Measurements from ENCODE around the gene KANSL1. TPM values are rescaled to one million over a fixed set of nuclear protein-coding genes. Genes with fewer than 3 reads are reported as not detected.

Gene KANSL1
- total and polyA plus RNA-seq, 9 of the 15 experiments (the other 6 are each of a cell fraction or from before 2014, with no cell fraction given) = 3.6 to 55.4 (median 31.8) TPM

- H3K4me2 ChIP-seq (ENCODE audit: insufficient read depth, low read length) = no peak overlapping the region; the same call in 1 of the 2 replicates
- POLR2A ChIA-PET = interaction anchor here (0.8 to 5.2 kb wide), 5 partner anchors 9 to 27 kb away, joined by 3 to 29 read pairs (median 7); no protein-coding TSS in a partner anchor
- no peaks in the 10 kb centered on the region for H3K27me3 ChIP-seq (ENCODE audit: control insufficient read depth in 2 of 2, insufficient read depth in 2 of 2, low read length in 2 of 2)
- no peak overlapping the region for H3K4me3 ChIP-seq
- H3K79me2 ChIP-seq (ENCODE audit: control insufficient read depth, insufficient read depth, low read length) = peaks cover 98% of the 10 kb centered on the region
- H4K20me1 ChIP-seq (replicated peaks; ENCODE audit: control insufficient read depth, insufficient read depth, low read length) = peaks cover 46% of the 10 kb centered on the region
- intact Hi-C loops (cut with micrococcal nuclease) (no loop called here), in situ Hi-C loops (cut with MboI) (no loop called here)
- no peak overlapping the region for H3K27ac ChIP-seq (ENCODE audit: extremely low read depth, low read depth, low read length)
- 0 out of 2 replicates have a peak, but pooled peaks have one; percentile 14 for TF ChIP-seq GATA2 (CRISPR knock-in tag; IDR thresholded peaks at IDR 0.05)
- TF ChIP-seq MTA2 (IDR thresholded peaks at IDR 0.05; ENCODE audit: low read depth) = no peak
- no peak overlapping the region for H2AFZ ChIP-seq (ENCODE audit: low read depth, low read length)
- DNase-seq (ENCODE audit: extremely low read depth in 1 of 4, low spot score in 3 of 4) (no peak), FAIRE-seq (no peak), ATAC-seq (peak; percentile 52)
- CTCF ChIA-PET (ENCODE audit: low intra/inter-chr PET ratio) = no interaction called here
- peaks cover 13% of the 10 kb centered on the region; the same call in 2 of the 3 replicates for H3K36me3 ChIP-seq (ENCODE audit: control insufficient read depth, insufficient read depth, low read length)
- peaks cover 2 to 35% of the 10 kb centered on the region in 2 experiments; a peak in 3 of 5 replicates for H3K4me1 ChIP-seq (replicated peaks in 1 of 2; ENCODE audit: control insufficient read depth in 2 of 2, insufficient read depth in 2 of 2, low read length in 2 of 2)
- H3K9me3 ChIP-seq (replicated peaks; ENCODE audit: control insufficient read depth, insufficient read depth, low read depth, low read length) = no peaks in the 10 kb centered on the region
- BruUV-seq (replicated peaks) = no TSS peak
- 87% methylated on average over 18 of the region's 18 CpGs for WGBS (ENCODE audit: insufficient coverage, low coverage, missing lambda C conversion rate)
- no peak overlapping the region; a peak in 1 of 4 replicates for H3K9ac ChIP-seq (ENCODE audit: insufficient read depth in 1 of 2, low read depth in 2 of 2, low read length in 2 of 2)
- peaks cover 8% of the 10 kb centered on the region for H3K9me1 ChIP-seq (ENCODE audit: control insufficient read depth, insufficient read depth, low read length)
These were observed 34.6 kb downstream of the KANSL1 start for GRCh38 chr17:46158323-46159296.

GRCh38 chr17:46157443-46158062 lies 35.7 kb downstream of the KANSL1 start:
- FAIRE-seq = no peak
- intact Hi-C loops (cut with micrococcal nuclease) = no loop called here
- TF ChIP-seq ZNF316 (IDR thresholded peaks at IDR 0.05) (peak; percentile 19; the same call in 1 of the 2 replicates), E4F1 (CRISPR knock-in tag; IDR thresholded peaks at IDR 0.05; ENCODE audit: borderline replicate concordance) (no peak)
- H2AFZ ChIP-seq (ENCODE audit: low read depth, low read length) = no peak overlapping the region
- no peak overlapping the region for H3K4me2 ChIP-seq (ENCODE audit: insufficient read depth, low read length)
- H3K9me3 ChIP-seq (replicated peaks; ENCODE audit: control insufficient read depth, insufficient read depth, low read depth, low read length) = no peaks in the 10 kb centered on the region
- H4K20me1 ChIP-seq (replicated peaks; ENCODE audit: control insufficient read depth, insufficient read depth, low read length) = peaks cover 43% of the 10 kb centered on the region
- BruUV-seq (replicated peaks) = no TSS peak
- DNase-seq (ENCODE audit: extremely low read depth in 1 of 4, low spot score in 3 of 4) = no peak
- H3K9me1 ChIP-seq (ENCODE audit: control insufficient read depth, insufficient read depth, low read length) = peaks cover 3% of the 10 kb centered on the region
- no peak for ATAC-seq
- H3K79me2 ChIP-seq (ENCODE audit: control insufficient read depth, insufficient read depth, low read length) = peaks cover 98% of the 10 kb centered on the region
- CTCF ChIA-PET (ENCODE audit: low intra/inter-chr PET ratio) = no interaction called here
- POLR2A ChIA-PET = interaction anchor here (0.8 to 5.2 kb wide), 8 partner anchors 9 to 54 kb away, joined by 3 to 29 read pairs (median 4); no protein-coding TSS in a partner anchor
- WGBS (ENCODE audit: insufficient coverage, low coverage, missing lambda C conversion rate) = 76% methylated on average over 3 of the region's 3 CpGs
- peaks cover 6% of the 10 kb centered on the region; the same call in 2 of the 3 replicates for H3K36me3 ChIP-seq (ENCODE audit: control insufficient read depth, insufficient read depth, low read length)
- H3K9ac ChIP-seq (ENCODE audit: insufficient read depth in 1 of 2, low read depth in 2 of 2, low read length in 2 of 2) = no peak overlapping the region
- H3K4me1 ChIP-seq (replicated peaks in 1 of 2; ENCODE audit: control insufficient read depth in 2 of 2, insufficient read depth in 2 of 2, low read length in 2 of 2) = peaks cover 2 to 35% of the 10 kb centered on the region in 2 experiments; a peak in 3 of 5 replicates
- H3K27ac ChIP-seq (ENCODE audit: extremely low read depth, low read depth, low read length) = no peak overlapping the region
- in situ Hi-C loops (cut with MboI) = no loop called here
- H3K27me3 ChIP-seq (ENCODE audit: control insufficient read depth in 2 of 2, insufficient read depth in 2 of 2, low read length in 2 of 2) = no peaks in the 10 kb centered on the region
- H3K4me3 ChIP-seq = no peak overlapping the region

All from K562 (cell line).